ENCODE results near the gene RPS6KA3.
"Not testable (repeated sequence)": the region's sequence is repeated elsewhere in the genome, so short reads cannot be mapped to it uniquely, and the experiment has no call there.

The RPS6KA3 gene

GRCh38 chrX:20181598-20182329, 84.9 kb downstream of the RPS6KA3 start:
- peaks cover 20% of the 10 kb centered on the region for H3K36me3 ChIP-seq (ENCODE audit: insufficient read depth, low read length)
- no peaks in the 10 kb centered on the region for H3K9me3 ChIP-seq (ENCODE audit: insufficient read depth, low read depth, low read length)
- no peak overlapping the region for H3K27ac ChIP-seq (ENCODE audit: low read depth, low read length)
- H3K9ac ChIP-seq (ENCODE audit: low read depth, low read length) = no peak overlapping the region
- WGBS = 97% methylated on average over 3 of the region's 3 CpGs
- H3K4me3 ChIP-seq (ENCODE audit: low read length) = no peak overlapping the region
- no peaks in the 10 kb centered on the region for H3K27me3 ChIP-seq (ENCODE audit: insufficient read depth, low read length)
- H3K4me1 ChIP-seq (ENCODE audit: insufficient read depth, low read length) = no peaks in the 10 kb centered on the region

GRCh38 chrX:20177093-20177492, 89.6 kb downstream of the RPS6KA3 start:
- no peaks in the 10 kb centered on the region for H3K9me3 ChIP-seq (ENCODE audit: insufficient read depth, low read depth, low read length)
- H3K4me1 ChIP-seq (ENCODE audit: insufficient read depth, low read length) = no peaks in the 10 kb centered on the region
- H3K27me3 ChIP-seq (ENCODE audit: insufficient read depth, low read length) = no peaks in the 10 kb centered on the region
- peaks cover 42% of the 10 kb centered on the region for H3K36me3 ChIP-seq (ENCODE audit: insufficient read depth, low read length)
- no peak overlapping the region for H3K27ac ChIP-seq (ENCODE audit: low read depth, low read length)
- H3K9ac ChIP-seq (ENCODE audit: low read depth, low read length) = no peak overlapping the region
- H3K4me3 ChIP-seq (ENCODE audit: low read length) = no peak overlapping the region

GRCh38 chrX:20173856-20174255, 92.9 kb downstream of the RPS6KA3 start:
- Histone ChIP-seq H3K36me3 (ENCODE audit: insufficient read depth, low read length) (peaks cover 61% of the 10 kb centered on the region), H3K4me3 (ENCODE audit: low read length) (no peak overlapping the region), H3K9me3 (ENCODE audit: insufficient read depth, low read depth, low read length) (no peaks in the 10 kb centered on the region), H3K27me3 (ENCODE audit: insufficient read depth, low read length) (no peaks in the 10 kb centered on the region), H3K4me1 (ENCODE audit: insufficient read depth, low read length) (no peaks in the 10 kb centered on the region), H3K27ac (ENCODE audit: low read depth, low read length) (no peak overlapping the region), H3K9ac (ENCODE audit: low read depth, low read length) (no peak overlapping the region)
- WGBS = 81% methylated on average over 2 of the region's 2 CpGs

DNA sequence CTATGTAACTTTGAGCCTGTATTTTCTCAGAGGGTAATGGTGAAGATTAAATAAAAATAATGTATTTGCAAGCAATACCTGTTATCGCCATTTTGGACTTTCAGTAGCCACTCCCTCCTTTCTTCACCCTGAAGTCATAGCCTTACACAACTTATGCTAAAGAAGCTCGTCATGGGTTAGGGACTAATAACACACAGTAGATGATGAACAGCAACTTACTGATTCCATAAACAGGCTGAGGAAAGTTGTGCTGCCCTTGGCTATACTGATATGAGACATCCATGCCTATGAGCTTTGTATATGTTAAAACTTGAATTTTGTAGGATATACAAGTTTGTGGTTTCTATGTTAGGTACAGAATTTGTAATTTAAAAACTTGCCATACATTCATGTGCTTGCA, 93.4 kb downstream of the RPS6KA3 start:
- H3K36me3 ChIP-seq (ENCODE audit: insufficient read depth, low read length) = peaks cover 66% of the 10 kb centered on the region
- WGBS = 94% methylated on average over 2 of the region's 2 CpGs

DNA sequence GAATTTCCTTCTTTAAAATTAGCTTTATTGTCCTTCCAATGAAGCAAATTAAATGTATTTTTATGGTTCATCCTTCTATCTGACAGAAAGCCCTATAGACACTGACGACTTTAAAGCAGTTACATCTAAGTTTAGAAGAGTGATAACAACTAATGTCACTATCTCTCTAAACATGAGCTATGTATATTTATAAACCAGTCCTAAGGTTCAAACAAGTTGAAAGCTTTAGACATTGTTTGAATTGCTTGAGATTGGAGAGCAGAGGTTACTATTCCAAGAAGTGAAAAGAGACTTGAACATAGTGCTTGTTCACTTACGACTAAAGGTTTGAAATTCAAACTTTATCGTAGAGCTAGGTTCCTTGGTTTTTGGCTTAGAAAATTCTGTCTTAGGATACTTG, 94.8 kb downstream of the RPS6KA3 start:
- Histone ChIP-seq H3K36me3 (ENCODE audit: insufficient read depth, low read length) (peaks cover 76% of the 10 kb centered on the region), H3K4me1 (ENCODE audit: insufficient read depth, low read length) (no peaks in the 10 kb centered on the region), H3K27ac (ENCODE audit: low read depth, low read length) (no peak overlapping the region), H3K9me3 (ENCODE audit: insufficient read depth, low read depth, low read length) (no peaks in the 10 kb centered on the region), H3K27me3 (ENCODE audit: insufficient read depth, low read length) (no peaks in the 10 kb centered on the region), H3K9ac (ENCODE audit: low read depth, low read length) (no peak overlapping the region), H3K4me3 (ENCODE audit: low read length) (no peak overlapping the region)
- 98% methylated on average over 3 of the region's 3 CpGs for WGBS

More for the DNA sequence above, 93.4 kb downstream of the RPS6KA3 start:
- no peak overlapping the region for H3K9ac ChIP-seq (ENCODE audit: low read depth, low read length)
- H3K27ac ChIP-seq (ENCODE audit: low read depth, low read length) = no peak overlapping the region
- H3K9me3 ChIP-seq (ENCODE audit: insufficient read depth, low read depth, low read length) = no peaks in the 10 kb centered on the region
- no peaks in the 10 kb centered on the region for H3K27me3 ChIP-seq (ENCODE audit: insufficient read depth, low read length)
- no peaks in the 10 kb centered on the region for H3K4me1 ChIP-seq (ENCODE audit: insufficient read depth, low read length)
- no peak overlapping the region for H3K4me3 ChIP-seq (ENCODE audit: low read length)

GRCh38 chrX:20162516-20162915, 104.2 kb downstream of the RPS6KA3 start:
- not testable (repeated sequence) for H3K4me1 ChIP-seq (ENCODE audit: insufficient read depth, low read length); H3K9me3 ChIP-seq (ENCODE audit: insufficient read depth, low read depth, low read length)

DNA sequence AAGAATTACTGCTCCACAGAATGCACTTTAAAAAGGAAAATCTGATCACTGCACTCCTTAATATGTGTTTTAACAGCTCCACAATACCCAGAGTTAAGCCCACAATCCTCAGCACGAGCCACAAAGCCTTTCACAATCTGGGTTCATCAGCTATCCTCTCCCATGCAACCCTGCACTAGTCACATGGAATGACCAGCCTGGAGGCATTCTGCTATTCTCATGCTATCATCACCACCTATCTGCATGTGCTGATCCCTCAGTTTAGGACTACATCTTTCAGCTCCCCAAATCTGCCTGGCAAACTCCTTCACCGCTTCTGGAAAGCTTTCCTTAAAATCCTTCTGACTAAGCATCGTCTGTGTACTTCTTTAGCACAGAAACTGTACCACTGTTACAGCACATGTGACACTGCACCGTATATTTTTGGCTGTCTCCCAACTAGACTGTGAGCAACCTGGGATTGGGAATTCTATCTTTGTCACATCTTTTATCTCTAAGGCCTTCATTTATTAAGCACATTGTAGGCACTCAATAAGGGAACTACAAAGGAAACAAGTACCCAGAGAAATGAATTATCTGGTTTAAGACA, 106.8 kb downstream of the RPS6KA3 start:
- no peaks in the 10 kb centered on the region for H3K9me3 ChIP-seq (ENCODE audit: insufficient read depth, low read depth, low read length)
- H3K4me3 ChIP-seq (ENCODE audit: low read length) = no peak overlapping the region
- peaks cover 44% of the 10 kb centered on the region for H3K36me3 ChIP-seq (ENCODE audit: insufficient read depth, low read length)
- H3K9ac ChIP-seq (ENCODE audit: low read depth, low read length) = no peak overlapping the region
- no peaks in the 10 kb centered on the region for H3K27me3 ChIP-seq (ENCODE audit: insufficient read depth, low read length)
- no peaks in the 10 kb centered on the region for H3K4me1 ChIP-seq (ENCODE audit: insufficient read depth, low read length)
- H3K27ac ChIP-seq (ENCODE audit: low read depth, low read length) = no peak overlapping the region
- 96% methylated on average over 4 of the region's 4 CpGs for WGBS

More at GRCh38 chrX:20162516-20162915, 104.2 kb downstream of the RPS6KA3 start:
- not testable (repeated sequence) for H3K9ac ChIP-seq (ENCODE audit: low read depth, low read length); H3K4me3 ChIP-seq (ENCODE audit: low read length); H3K27ac ChIP-seq (ENCODE audit: low read depth, low read length); H3K27me3 ChIP-seq (ENCODE audit: insufficient read depth, low read length)
- peaks cover 41% of the 10 kb centered on the region for H3K36me3 ChIP-seq (ENCODE audit: insufficient read depth, low read length)

- H3K4me3 ChIP-seq (ENCODE audit: low read length) = no peak overlapping the region
- H3K9ac ChIP-seq (ENCODE audit: low read depth, low read length) = no peak overlapping the region
- no peaks in the 10 kb centered on the region for H3K9me3 ChIP-seq (ENCODE audit: insufficient read depth, low read depth, low read length)
- no peaks in the 10 kb centered on the region for H3K27me3 ChIP-seq (ENCODE audit: insufficient read depth, low read length)
- peaks cover 32% of the 10 kb centered on the region for H3K36me3 ChIP-seq (ENCODE audit: insufficient read depth, low read length)
- H3K4me1 ChIP-seq (ENCODE audit: insufficient read depth, low read length) = no peaks in the 10 kb centered on the region
- 97% methylated on average over 3 of the region's 3 CpGs for WGBS
- H3K27ac ChIP-seq (ENCODE audit: low read depth, low read length) = no peak overlapping the region
These were observed 115.0 kb downstream of the RPS6KA3 start for GRCh38 chrX:20151689-20152088.

DNA sequence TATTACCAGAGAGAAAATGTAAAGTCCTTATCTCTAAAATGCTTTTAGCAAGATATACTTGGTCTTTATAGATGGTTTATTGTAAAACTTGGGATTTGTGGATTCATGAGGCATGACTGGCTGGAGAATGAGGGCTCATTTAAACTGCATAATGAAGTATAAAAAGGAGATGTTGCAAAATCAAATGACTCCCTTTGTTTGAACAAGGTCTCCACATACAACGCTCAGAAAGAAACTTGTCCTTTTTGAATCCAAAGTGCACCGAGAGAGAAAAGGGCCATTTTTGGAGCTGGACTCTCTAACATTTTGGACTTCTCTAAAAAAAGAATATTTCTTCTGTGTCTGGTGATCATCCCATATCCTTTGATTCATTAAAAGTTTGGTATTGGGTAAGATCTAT, 117.4 kb downstream of the RPS6KA3 start:
- peaks cover 12% of the 10 kb centered on the region for H3K36me3 ChIP-seq (ENCODE audit: insufficient read depth, low read length)
- no peak overlapping the region for H3K4me3 ChIP-seq (ENCODE audit: low read length)
- no peak overlapping the region for H3K27ac ChIP-seq (ENCODE audit: low read depth, low read length)
- WGBS = 100% methylated on average over 2 of the region's 2 CpGs
- no peaks in the 10 kb centered on the region for H3K9me3 ChIP-seq (ENCODE audit: insufficient read depth, low read depth, low read length)
- no peaks in the 10 kb centered on the region for H3K27me3 ChIP-seq (ENCODE audit: insufficient read depth, low read length)
- no peaks in the 10 kb centered on the region for H3K4me1 ChIP-seq (ENCODE audit: insufficient read depth, low read length)
- H3K9ac ChIP-seq (ENCODE audit: low read depth, low read length) = no peak overlapping the region

GRCh38 chrX:20147561-20147960, 119.1 kb downstream of the RPS6KA3 start:
- WGBS = 78% methylated on average over 1 of the region's 1 CpG
- H3K9ac ChIP-seq (ENCODE audit: low read depth, low read length) = no peak overlapping the region
- no peak overlapping the region for H3K4me3 ChIP-seq (ENCODE audit: low read length)
- H3K27ac ChIP-seq (ENCODE audit: low read depth, low read length) = no peak overlapping the region
- no peaks in the 10 kb centered on the region for H3K4me1 ChIP-seq (ENCODE audit: insufficient read depth, low read length)
- peaks cover 2% of the 10 kb centered on the region; the same call in 1 of the 2 replicates for H3K36me3 ChIP-seq (ENCODE audit: insufficient read depth, low read length)
- no peaks in the 10 kb centered on the region for H3K9me3 ChIP-seq (ENCODE audit: insufficient read depth, low read depth, low read length)
- no peaks in the 10 kb centered on the region for H3K27me3 ChIP-seq (ENCODE audit: insufficient read depth, low read length)

GRCh38 chrX:20144491-20144890, 122.2 kb downstream of the RPS6KA3 start:
- H3K36me3 ChIP-seq (ENCODE audit: insufficient read depth, low read length) = peaks cover 11% of the 10 kb centered on the region
- WGBS = 95% methylated on average over 2 of the region's 3 CpGs

More at GRCh38 chrX:20144491-20144890, 122.2 kb downstream of the RPS6KA3 start:
- no peaks in the 10 kb centered on the region for H3K27me3 ChIP-seq (ENCODE audit: insufficient read depth, low read length)
- H3K4me3 ChIP-seq (ENCODE audit: low read length) = no peak overlapping the region
- no peak overlapping the region for H3K9ac ChIP-seq (ENCODE audit: low read depth, low read length)
- no peaks in the 10 kb centered on the region for H3K9me3 ChIP-seq (ENCODE audit: insufficient read depth, low read depth, low read length)
- H3K4me1 ChIP-seq (ENCODE audit: insufficient read depth, low read length) = no peaks in the 10 kb centered on the region; the same call in 1 of the 2 replicates
- H3K27ac ChIP-seq (ENCODE audit: low read depth, low read length) = no peak overlapping the region
